MM.1S (cell line): ENCODE measurements around the gene TSPOAP1.

Source experiments
- CTCF ChIP-seq: fragments of 300-600 bp; sonication (generic); IDR thresholded peaks from 2 replicates; pipeline ENCODE4 v1.5.1; 2016; ENCODE audit warnings: antibody characterized with exemption, low read length, mixed read lengths
- EZH2 ChIP-seq: fragments of 300-600 bp; sonication (generic); optimal IDR thresholded peaks from 2 replicates; pipeline ENCODE3; 2017; ENCODE audit warnings: low read depth, mild to moderate bottlenecking, antibody characterized with exemption, low read length, mixed read lengths
- EZH2phosphoT487 ChIP-seq: fragments of 300-600 bp; sonication (generic); IDR thresholded peaks from 2 replicates; pipeline ENCODE4 v1.6.1; 2018; ENCODE audit warnings: antibody characterized with exemption, low read length

GRCh38 chr17:58267347-58268324 lies 61.0 kb downstream of the TSPOAP1 start:
- no peak for TF ChIP-seq EZH2phosphoT487
- no peak for TF ChIP-seq CTCF
- TF ChIP-seq EZH2 = no peak
